HG03039 (cell line): Measurements from ENCODE around the gene MAP7D3.

Experiments used
- ATAC-seq: cut with Tn5 transposase; IDR thresholded peaks from one replicate; pipeline ENCODE4 v1.9.1; 2021; ENCODE audit warnings: mild to moderate bottlenecking, moderate library complexity; ENCODE audit not compliant: unreplicated experiment

Gene MAP7D3

GRCh38 chrX:136206916-136207315, 44.3 kb downstream of the MAP7D3 start:
- no peak for ATAC-seq

DNA sequence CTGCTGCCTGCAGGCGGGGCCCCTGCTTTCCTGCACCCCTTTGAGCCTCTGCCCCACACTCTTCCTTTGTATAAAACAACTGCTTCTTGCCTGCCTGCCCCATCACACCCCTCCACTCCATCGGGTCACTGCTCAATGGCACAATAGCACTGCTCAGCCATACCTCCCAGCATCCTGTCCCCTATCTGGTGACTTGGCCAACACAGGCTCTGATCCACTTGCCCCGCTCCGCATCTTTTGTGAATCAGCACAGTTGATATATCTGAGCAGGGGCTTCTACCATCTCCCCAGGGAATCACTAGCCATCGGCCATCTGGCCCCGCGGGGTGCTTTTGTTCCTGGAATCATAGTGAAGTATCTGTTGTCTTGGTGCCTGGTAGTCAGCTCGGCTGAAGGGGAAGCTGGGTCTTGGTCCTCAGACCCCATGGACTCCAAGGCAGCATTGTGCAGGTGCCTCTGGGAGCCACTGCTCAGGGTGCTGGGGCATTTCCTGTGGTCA, 45.3 kb downstream of the MAP7D3 start:
- no peak for ATAC-seq

DNA sequence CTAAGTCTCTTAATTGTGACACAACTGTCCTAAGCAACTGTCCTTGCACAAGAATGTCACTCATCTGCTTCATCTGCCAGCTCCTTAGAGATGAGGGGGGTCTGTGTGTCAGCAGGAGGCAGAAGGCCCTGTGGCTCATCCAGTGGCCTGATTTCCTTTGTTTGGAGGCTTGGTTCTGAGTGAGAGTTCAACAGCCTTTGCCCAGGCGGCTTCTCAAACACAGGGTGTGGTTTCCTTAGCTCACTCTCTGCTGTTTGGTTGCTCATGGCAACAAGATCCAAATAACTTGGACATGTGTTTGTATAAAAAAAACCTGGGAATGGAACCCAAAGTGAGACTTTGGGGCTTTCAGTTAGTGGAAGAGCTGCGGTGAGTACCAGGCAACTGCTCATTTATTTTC, 46.6 kb downstream of the MAP7D3 start:
- no peak for ATAC-seq

DNA sequence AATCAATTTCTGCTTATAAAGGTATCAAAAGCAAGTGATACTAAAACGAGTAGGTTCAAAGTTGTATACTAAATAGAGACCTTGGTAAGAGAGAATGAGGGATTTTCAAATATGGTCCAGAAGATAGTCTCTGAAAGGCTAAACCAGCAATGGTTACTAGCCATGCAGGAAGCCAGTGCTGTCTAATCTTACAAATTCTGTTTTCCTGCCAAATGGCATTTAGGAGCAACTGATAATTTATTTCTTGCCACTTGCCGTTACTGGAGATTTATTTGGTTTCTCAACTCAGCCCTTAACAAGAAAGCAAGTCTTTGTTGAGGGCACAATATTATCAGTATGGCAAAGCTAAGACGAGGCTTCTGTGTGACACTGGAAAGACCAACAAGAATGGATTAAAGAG, 47.2 kb downstream of the MAP7D3 start:
- no peak for ATAC-seq

- ATAC-seq = no peak
These were observed 47.8 kb downstream of the MAP7D3 start for GRCh38 chrX:136203438-136203837.

GRCh38 chrX:136202889-136203288, 48.3 kb downstream of the MAP7D3 start:
- no peak for ATAC-seq

GRCh38 chrX:136201601-136202000, 49.6 kb downstream of the MAP7D3 start:
- ATAC-seq = no peak

- ATAC-seq = no peak
These were observed 50.7 kb downstream of the MAP7D3 start for GRCh38 chrX:136200466-136200865.

DNA sequence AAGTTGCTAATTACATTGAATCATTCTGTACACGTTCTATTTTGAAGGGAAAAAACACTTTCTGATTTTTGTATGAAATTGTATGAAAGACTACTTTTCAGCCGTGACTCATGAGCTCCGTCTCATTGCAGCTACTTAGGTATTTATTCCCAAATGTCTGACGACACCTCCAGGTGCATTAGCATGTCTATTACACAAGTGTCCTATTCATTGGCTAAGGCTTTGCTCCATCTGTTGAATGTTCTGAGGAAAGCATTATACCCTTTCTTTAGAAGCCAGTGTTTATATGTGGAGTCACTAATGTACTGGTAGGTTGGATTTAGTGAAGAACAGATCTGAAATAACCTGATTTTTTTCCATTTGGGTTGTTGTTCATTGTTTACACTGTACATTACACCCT, 51.8 kb downstream of the MAP7D3 start:
- no peak for ATAC-seq

DNA sequence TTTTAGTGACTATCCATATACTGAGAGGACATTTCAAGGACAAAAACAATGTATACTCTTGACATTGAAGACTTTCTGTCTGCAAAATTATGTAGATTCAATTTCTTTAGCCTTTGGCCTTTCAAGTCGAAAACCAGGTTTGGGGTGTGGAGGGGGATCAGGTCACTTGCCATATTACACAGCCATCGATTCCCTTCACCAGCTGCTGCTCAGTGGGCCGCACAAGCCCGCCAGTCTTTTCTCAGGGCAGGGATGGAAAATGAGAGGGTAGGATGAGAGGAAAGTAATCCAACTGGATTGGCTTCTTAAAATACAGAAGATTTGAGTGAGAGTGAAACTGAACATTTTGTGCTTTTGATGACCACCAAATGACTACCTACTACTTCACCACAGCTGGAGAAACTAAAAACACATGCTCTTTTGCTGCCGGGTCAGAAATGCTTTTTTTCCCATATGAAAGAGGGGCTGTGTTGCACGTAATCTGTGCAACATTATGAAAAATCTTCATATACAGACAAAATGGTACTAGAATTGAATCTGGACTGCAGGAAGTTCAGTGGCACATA, 52.4 kb downstream of the MAP7D3 start:
- no peak for ATAC-seq

- ATAC-seq = no peak
These were observed 53.2 kb downstream of the MAP7D3 start for GRCh38 chrX:136198010-136198409.

GRCh38 chrX:136196691-136197155, 54.5 kb downstream of the MAP7D3 start:
- no peak for ATAC-seq

DNA sequence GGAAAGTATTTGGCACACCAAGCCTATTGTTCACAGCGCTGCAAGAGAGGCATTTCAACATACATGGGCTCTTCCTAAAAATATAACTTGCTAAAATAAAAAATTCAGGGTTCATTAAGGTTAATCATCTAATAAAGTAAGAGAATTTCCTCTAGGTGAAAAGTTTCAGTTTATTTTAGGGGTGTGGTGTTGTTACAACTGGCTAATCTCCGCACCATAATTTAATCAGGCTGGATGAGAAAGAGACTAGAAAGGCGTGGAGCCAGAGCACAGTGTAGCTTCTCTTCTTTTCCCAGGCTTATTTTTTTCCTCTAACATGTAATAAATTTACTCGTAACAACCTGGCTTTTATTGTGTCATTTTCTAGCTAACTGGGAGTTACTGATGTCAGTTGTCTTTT, 56.0 kb downstream of the MAP7D3 start:
- no peak for ATAC-seq

DNA sequence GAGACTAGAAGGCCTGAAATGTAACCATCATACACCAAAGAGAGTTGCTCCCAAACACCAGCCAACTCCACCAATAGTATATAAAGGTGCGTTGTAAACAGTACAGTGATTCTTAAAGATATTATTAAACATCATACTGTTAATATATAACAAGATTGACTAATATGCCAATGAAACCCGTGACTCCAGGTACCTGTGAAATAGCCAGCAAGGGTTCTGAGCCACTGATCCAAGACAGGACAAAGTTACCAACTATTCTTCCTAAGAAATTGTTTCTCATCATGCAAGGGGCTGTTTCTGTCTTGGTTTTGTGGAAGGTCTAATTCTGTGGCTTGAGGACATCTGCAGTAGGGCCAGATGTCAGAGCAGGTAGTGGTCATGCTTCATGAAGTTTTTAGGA, 56.7 kb downstream of the MAP7D3 start:
- ATAC-seq = no peak

DNA sequence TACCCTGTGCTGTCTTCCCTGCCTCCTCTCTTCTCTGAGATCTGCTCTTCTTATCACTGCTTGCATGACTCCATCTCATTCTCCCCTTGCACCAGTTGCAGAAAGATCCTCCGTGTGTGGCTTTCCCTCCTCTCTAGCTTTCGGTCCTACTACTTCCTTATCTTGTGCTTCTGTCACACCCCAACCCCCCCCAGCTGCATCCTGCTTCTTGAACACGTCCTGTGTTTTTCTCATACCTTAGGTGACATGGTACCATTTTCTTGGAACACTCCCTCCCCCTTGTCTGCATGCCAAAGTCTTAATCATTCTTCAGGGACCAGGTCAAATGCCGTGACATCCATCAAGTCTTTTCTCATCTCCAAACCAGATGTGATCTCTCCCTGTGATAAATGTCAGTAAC, 57.4 kb downstream of the MAP7D3 start:
- no peak for ATAC-seq

DNA sequence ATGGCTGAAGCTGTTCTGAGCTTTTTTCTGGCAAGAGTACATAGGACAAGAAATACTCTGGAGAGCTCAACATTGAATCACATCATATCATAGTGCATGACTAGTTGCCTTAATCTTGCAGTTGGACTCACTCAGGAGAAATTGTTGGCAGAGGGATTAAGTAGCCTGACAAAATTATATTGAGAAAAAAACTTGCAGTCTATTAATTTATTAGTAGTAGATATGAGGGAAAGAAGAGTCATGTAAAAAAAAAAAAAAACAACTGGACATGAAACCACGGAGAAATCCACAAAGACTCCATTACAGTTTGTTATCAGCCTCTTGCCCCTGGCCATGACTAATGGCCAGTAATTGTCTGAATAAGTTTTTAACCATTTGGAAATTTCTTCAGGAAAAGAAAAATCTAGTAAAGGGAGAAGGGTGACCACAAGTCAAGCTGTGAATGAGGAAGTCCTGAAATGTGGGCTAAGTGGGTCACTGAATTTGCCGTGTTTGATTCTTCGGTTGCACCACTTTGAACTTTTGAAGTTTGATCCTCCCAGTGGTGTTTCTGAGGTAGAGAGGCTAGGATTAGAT, 58.3 kb downstream of the MAP7D3 start:
- no peak for ATAC-seq

DNA sequence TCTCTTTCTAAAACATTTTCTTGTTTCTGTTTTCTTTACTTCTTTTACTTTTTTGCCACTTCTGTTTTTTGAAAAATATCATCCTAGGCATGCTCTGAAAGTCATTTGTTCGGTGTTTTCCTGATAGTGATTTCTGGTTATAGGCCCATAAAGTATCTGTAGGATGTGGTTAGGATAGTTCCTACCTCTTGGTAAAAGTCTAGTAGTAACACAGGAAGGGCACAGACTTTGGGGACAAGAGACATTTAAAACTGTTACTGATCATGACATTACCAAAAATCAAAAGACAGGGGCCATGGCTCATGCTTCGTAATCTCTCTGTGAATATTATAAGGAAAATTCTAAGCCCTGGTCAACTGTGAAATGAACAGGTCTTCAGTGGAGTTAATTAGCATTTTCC, 59.1 kb downstream of the MAP7D3 start:
- ATAC-seq = no peak

GRCh38 chrX:136191171-136191570, 60.0 kb downstream of the MAP7D3 start:
- ATAC-seq = no peak

DNA sequence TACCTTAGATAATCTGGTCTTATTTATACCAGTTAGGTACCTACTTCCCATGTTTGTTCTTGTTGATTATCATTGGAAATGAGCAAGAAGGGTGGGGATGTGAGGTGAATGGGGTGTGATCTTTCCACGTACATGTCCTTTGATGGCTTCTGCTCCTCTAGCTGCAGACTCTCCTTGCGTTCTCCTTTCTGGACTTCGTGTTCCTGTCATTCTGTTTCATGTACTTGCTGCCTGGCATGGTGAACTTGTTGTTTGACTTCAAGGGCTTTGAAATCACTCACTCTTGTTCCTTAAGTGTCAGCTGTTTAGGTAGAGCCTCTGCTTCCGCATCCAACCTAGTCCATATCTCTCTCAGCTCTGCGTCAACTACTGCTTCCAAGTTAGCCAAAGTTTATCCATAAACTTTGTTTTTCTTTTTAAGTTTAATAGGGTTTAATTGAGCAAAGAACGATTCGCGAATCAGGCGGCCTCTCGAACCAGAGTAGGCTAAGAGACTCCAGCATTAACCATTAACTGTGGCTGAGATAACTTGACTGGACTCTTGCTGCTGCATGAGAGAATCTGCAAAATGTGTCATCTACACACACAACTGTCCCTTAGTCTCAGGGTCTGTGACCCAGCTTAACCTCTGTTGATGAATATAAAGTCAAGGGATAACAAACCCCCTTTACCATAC, 61.0 kb downstream of the MAP7D3 start:
- no peak for ATAC-seq

DNA sequence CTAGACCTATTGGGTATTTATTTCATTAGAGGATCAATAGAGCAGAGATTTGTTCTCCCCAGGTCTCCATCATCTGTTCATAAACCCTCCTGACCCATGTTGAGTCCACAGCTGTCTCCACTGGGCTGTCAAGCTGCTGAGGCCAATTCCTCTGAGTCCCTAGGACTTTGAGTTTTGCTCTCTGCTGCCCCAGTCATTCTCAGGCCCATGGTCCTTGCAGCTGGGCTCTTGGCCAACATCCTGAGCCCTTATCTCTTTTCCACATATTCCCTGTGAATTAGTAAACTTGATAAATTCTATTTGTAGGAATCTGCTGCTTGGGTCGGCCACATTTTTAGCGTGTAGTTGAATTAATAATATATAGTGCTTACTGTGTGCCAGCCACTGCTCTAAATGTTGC, 62.0 kb downstream of the MAP7D3 start:
- ATAC-seq = no peak

GRCh38 chrX:136186023-136186413, 65.2 kb downstream of the MAP7D3 start:
- ATAC-seq = no peak

GRCh38 chrX:136185401-136186022, 65.7 kb downstream of the MAP7D3 start:
- no peak for ATAC-seq
